Measurements from ENCODE around the gene NOXRED1. TPM values are rescaled to one million over a fixed set of nuclear protein-coding genes. Genes with fewer than 3 reads are reported as not detected.
"Not testable (repeated sequence)": the region's sequence is repeated elsewhere in the genome, so short reads cannot be mapped to it uniquely, and the experiment has no call there.

Gene NOXRED1
- total RNA-seq, result not detected in 2 replicates
- polyA plus RNA-seq (2012), result 0.30 TPM

DNA sequence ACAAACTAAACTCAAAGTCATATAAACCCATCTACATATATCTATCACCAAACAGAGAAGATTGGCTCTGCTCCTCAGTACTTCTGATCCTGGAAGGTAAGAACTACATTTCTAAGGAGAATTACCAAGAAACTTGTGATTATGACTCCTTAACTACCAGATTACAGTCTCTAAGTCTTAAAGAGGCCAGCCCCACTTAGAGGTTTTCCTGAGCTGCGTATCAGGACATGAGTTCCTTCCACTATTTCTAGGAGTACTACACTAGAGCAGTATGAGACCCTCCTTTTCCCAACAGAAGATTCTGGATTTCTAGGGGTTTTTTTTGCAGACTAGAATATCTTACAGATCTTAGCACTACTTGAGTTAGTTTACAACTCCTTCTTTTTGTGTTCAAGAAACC, at the start of gene NOXRED1:
Gene NOXRED1, minus strand, starts transcription at position 101 of the 400 bp plus-strand sequence. CDS start 634 bp downstream, outside the sequence.
- DNase-seq (ENCODE audit: low read depth), result no peak

- DNase-seq (ENCODE audit: low read depth), result no peak
Measured at GRCh38 chr14:77470224-77470870, 47.0 kb upstream of the NOXRED1 start.

GRCh38 chr14:77469539-77469938, 46.2 kb upstream of the NOXRED1 start:
- DNase-seq (ENCODE audit: low read depth), result no peak

DNA sequence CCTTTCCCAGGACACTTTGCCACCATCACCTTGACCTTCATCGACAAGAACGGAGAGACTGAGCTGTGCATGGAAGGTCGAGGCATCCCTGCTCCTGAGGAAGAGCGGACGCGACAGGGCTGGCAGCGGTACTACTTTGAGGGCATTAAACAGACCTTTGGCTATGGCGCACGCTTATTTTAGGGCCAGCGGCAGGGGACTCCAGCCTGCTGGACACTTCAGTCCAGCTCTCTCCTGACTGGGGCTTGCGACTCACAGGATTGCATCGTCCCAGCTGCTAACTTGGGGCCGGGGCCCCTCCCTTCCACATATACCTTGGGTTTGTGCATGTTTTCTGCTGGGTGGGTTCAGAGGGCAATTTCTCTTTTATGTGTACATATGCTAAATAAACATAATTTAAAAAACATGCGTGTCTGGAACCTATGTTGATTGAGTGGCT, 45.8 kb upstream of the NOXRED1 start:
- DNase-seq (ENCODE audit: low read depth), result no peak

- no peak for DNase-seq (ENCODE audit: low read depth)
Measured at GRCh38 chr14:77467801-77468200, 44.5 kb upstream of the NOXRED1 start.

DNA sequence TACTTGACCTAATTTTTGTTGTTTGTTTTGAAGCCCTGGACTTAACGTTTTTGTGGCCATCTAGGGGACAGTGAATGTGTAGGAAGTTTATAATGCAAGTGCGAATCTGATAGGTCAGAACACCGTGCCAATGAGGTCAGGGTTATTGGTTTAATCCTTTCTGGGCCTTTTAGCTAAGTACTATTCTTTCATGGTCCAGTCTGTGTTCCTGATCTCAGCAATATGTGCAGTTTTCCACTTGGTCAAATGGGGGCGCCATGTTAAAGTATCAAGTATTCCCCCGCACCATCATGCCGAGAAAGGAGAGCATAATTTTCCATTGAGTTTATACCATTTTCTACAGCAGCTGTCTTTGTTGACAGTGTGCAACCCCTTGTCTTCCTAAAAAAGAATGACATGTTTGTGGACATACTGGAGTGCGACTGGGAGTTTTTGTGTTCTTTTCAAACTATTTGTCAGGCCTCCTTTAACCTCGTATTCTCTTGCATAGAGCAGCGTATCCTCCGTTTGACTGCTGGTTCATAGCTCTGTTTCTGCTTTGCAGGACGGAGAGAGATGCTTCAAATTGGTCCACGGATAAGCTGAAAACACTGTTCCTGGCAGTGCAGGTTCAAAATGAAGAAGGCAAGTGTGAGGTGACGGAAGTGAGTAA, 35.9 kb upstream of the NOXRED1 start:
- DNase-seq (ENCODE audit: low read depth), result peak; percentile 77

DNA sequence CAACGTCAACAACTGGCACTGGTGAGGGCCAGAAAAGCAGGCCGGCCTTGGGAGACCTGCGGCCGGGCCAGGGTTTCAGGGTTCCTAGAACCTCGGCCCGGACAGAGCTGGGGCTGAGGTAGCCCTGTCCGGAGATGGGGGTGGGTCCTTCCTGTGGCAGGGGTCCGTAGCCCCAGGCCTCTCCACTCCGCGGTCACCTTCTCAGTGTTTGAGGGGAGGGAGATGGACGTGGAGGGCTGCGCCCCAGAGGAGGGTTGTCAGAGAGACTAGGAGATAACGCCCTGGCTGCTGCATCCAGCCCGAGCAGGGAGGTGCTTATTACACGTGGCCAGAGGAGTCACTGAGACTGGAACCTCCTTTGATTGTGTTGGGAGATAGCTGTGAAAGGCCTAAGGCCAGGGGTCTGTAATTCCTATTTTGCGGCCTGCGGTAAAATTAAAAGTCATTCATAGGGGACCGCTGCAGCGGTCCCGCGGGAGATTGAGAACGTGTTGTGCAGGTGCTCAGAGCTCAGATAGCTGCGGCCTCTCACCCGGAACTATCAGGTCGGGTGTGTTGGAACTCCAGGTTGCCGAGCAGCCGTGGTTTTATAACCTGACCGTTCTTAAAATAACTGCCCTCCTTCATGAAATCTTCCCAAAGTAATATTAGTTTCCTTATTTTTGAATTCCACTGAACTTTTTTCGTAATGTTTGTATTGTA, 35.1 kb upstream of the NOXRED1 start:
- peak; percentile 27 for DNase-seq (ENCODE audit: low read depth)

GRCh38 chr14:77457522-77458248, 34.4 kb upstream of the NOXRED1 start, which contains the start of the genes AHSA1 and VIPAS39:
AHSA1 (plus strand) TSS chr14:77458093; CDS start chr14:77458190, 97 bp downstream.
VIPAS39 (minus strand) TSS chr14:77457601; CDS start chr14:77454102, 3,499 bp downstream.
- peak; percentile 99 for DNase-seq (ENCODE audit: low read depth)

DNA sequence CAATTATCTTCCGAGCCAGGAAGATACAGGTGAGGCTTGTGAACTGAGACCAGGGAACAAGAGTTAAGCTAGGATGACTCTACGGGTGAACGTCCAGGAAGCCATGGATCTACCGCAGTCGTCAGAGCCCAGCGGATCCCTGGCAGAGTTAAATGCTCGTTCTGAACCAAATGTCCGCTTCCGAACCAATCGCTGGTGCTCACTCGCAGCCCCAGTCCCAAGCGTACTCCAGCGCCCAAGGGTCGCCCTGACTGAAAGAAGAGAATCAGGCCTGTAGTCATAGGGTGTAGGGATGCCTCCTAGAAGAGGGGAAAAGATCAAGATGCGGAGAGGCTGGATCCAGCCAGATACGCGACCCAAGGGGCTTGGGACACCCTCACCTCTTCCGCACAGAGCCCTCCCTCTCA, 33.8 kb upstream of the NOXRED1 start:
- no peak for DNase-seq (ENCODE audit: low read depth)

- no peak for DNase-seq (ENCODE audit: low read depth)
Measured at GRCh38 chr14:77455966-77456640, 32.8 kb upstream of the NOXRED1 start.

DNA sequence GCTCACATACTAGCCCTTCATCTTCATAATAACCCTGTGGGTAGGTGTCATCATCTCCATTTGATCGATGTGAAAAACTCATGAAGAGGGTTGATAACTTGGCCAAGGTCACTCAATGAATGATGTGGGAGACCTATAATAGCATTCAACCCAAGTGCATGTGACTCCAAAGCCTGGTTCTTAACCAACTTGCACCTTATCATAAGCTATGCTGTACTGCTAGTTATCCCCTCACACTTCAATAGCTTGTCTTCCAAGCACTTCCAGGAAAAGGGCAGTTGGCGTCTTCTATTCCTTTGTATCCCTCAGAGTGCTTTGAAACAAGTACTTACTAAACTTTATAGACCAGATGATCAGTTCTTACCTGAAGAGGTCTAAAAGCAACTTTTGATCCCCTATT, 18.9 kb upstream of the NOXRED1 start:
- no peak for DNase-seq (ENCODE audit: low read depth)

GRCh38 chr14:77439861-77440260, 16.5 kb upstream of the NOXRED1 start:
- DNase-seq (ENCODE audit: low read depth), result no peak

DNA sequence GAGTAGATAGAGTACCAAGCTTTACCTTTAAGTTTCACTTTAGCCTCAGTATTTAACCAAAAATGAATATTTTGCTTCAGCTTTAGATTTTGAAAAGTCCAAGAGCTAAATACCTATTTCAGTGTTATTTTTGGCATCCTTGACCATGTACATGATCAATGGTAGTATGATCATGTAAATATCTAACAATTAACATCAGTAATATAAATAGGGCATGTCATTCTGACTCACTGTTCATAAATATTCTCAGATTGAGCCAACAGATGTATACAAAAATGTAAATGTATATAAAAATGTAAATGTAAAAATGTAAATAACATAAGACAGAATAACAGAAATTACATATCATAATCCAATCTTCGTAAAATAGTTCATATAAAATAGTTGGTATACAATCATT, 15.3 kb upstream of the NOXRED1 start:
- no peak for DNase-seq (ENCODE audit: low read depth)

GRCh38 chr14:77436042-77436441, 12.7 kb upstream of the NOXRED1 start:
- no peak for DNase-seq (ENCODE audit: low read depth)

GRCh38 chr14:77426396-77426795, 3.1 kb upstream of the NOXRED1 start:
- DNase-seq (ENCODE audit: low read depth), result no peak

GRCh38 chr14:77424862-77425261, 1.5 kb upstream of the NOXRED1 start:
- DNase-seq (ENCODE audit: low read depth), result no peak

- no peak for DNase-seq (ENCODE audit: low read depth)
Measured at GRCh38 chr14:77421201-77421600, 2.1 kb downstream of the NOXRED1 start.

DNA sequence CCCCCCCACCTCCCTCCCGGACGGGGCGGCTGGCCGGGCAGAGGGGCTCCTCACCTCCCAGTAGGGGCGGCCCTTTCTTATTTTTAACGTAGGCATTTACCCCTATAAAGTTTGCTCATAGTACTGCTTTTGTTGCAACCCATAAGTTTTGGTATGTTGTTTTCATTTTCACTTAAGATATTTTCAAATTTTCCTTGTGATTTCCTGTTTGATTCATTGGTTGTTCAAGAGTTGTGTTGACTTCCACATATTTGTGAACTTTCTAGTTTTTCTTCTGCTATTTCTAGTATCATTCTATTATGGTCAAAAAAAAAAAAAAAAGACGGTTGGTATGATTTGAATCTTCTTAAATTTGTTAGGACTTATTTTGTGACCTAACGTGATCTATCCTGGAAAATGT, 6.5 kb downstream of the NOXRED1 start:
- DNase-seq (ENCODE audit: low read depth), result no peak

DNA sequence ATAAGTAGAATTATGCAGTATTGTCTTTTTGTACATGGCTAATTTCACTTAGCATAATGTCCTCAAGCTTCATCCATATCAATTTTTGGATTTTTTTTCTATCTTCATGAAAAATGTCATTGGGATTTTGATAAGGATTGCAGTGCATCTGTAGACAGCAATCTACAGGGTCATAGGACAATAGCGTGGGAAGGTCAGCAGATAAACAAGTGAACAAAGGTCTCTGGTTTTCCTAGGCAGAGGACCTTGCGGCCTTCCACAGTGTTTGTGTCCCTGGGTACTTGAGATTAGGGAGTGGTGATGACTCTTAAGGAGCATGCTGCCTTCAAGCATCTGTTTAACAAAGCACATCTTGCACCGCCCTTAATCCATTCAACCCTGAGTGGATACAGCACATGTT, 7.2 kb downstream of the NOXRED1 start:
- not testable (repeated sequence) for DNase-seq (ENCODE audit: low read depth)

DNA sequence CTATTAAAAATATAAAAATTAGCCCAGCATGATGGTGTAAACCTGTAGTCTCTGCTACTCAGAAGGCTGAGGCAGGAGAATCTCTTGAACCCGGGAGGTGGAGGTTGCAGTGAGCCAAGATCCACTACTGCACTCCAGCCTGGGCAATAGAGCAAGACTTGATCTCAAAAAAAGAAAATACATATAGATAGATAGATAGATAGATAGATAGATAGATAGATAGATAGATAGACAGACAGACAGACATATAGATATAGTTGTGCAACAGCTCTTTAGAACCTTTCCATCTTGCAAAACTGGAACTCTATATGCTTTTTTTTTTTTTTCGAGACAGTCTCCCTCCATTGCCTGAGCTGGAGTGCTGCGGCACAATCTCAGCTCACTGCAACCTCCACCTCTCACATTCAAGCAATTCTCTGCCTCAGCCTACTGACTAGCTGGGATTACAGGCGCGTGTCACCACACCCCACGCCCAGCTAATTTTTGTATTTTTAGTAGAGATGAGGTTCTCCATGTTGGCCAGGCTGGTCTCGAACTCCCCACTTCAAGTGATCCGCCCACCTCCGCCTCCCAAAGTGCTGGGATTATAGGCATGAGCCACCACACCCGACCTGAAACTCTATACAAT, 7.8 kb downstream of the NOXRED1 start:
- not testable (repeated sequence) for DNase-seq (ENCODE audit: low read depth)

All from myocyte (in vitro differentiated cells).